GM12878 (cell line): Measurements from ENCODE around the gene BEST2. TPM values are rescaled to one million over a fixed set of nuclear protein-coding genes. Genes with fewer than 3 reads are reported as not detected.
A peak's percentile ranks its signal among the peaks of the same experiment; 100 is the strongest.

ENCODE experiments used
- ATAC-seq: fragments of 200-7000 bp; cut with Tn5 transposase; 3 replicates; pipeline ENCODE4 v1.9.1; 2020; ENCODE audit warnings: mild to moderate bottlenecking, moderate library complexity
- BruUV-seq: library from RNA; stranded (reverse); fragments of 400-500 nt; replicated peaks from 2 replicates; lab custom pipeline; 2021; lab: Mats Ljungman, UMichigan
- CTCF ChIA-PET: fragments of 300-600 bp; sonication (Branson Sonifier 250); formaldehyde crosslinking; extraction: SDS; loops from one replicate; lab custom pipeline; 2021; ENCODE audit warnings: inconsistent platforms; lab: Yijun Ruan, JAX
- POLR2A ChIA-PET: fragments of 350-600 bp; formaldehyde crosslinking; extraction: SDS; loops from one replicate; lab custom pipeline; 2021; ENCODE audit warnings: inconsistent platforms; lab: Charles Lee
- RAD21 ChIA-PET: fragments of 300-600 bp; sonication (Branson Sonifier 250); formaldehyde crosslinking; loops from one replicate; lab custom pipeline; 2023; ENCODE audit warnings: antibody characterized with exemption; ENCODE audit not compliant: unreplicated experiment; lab: Charles Lee
- SMC1A ChIA-PET: fragments of 300-600 bp; sonication (Branson Sonifier 250); formaldehyde crosslinking; loops from one replicate; lab custom pipeline; 2023; ENCODE audit not compliant: unreplicated experiment, uncharacterized antibody; lab: Charles Lee
- DNase-seq: peaks from one replicate; pipeline ENCODE4 v3.0.0-alpha.2; 2011; ENCODE audit warnings: low read depth, low spot score
- FAIRE-seq: peaks from 3 replicates; lab custom pipeline; 2011; peaks lifted over from hg19 to GRCh38; lab: Jason Lieb, UNC
- H2AFZ ChIP-seq: 2 replicates; pipeline ENCODE4 v1.6.0; 2011; ENCODE audit warnings: low read depth, low read length, control low read depth; ENCODE audit not compliant: control insufficient read depth
- H3K27ac ChIP-seq: 2 replicates; pipeline ENCODE4 v1.5.1; 2011; ENCODE audit warnings: control low read depth; ENCODE audit not compliant: control insufficient read depth, insufficient read depth
- H3K27me3 ChIP-seq, 2 experiments: replicated peaks in 1 of 2; 2 replicates each; pipeline versions ENCODE4 v1.6.0 to v1.6.1; 2011; ENCODE audit warnings: low read length in 1 of 2; ENCODE audit not compliant: control insufficient read depth in 2 of 2, insufficient read depth in 2 of 2
- H3K36me3 ChIP-seq, 2 experiments: 2 replicates each; pipeline ENCODE4 v1.5.1; 2011; ENCODE audit warnings: low read length in 1 of 2; ENCODE audit not compliant: control insufficient read depth in 2 of 2, insufficient read depth in 2 of 2
- H3K4me1 ChIP-seq: 2 replicates; pipeline ENCODE4 v1.6.1; 2011; ENCODE audit warnings: mild to moderate bottlenecking, low read length, moderate library complexity, mixed read lengths; ENCODE audit not compliant: control insufficient read depth, insufficient read depth
- H3K4me2 ChIP-seq: 2 replicates; pipeline ENCODE4 v1.6.0; 2011; ENCODE audit warnings: control low read depth; ENCODE audit not compliant: control insufficient read depth, insufficient read depth
- H3K4me3 ChIP-seq: fragments of 200-600 bp; sonication (generic); 2 replicates; pipeline ENCODE4 v1.5.1; 2016
- H3K79me2 ChIP-seq: 2 replicates; pipeline ENCODE4 v1.6.0; 2011; ENCODE audit warnings: low read length; ENCODE audit not compliant: control insufficient read depth, insufficient read depth
- H3K9ac ChIP-seq: 2 replicates; pipeline ENCODE4 v1.8.0; 2011; ENCODE audit warnings: low read length, control low read depth, mixed read lengths; ENCODE audit not compliant: control insufficient read depth, insufficient read depth
- H3K9me3 ChIP-seq: replicated peaks from 3 replicates; pipeline ENCODE4 v1.5.1; 2011; ENCODE audit warnings: mild to moderate bottlenecking, low read length; ENCODE audit not compliant: control insufficient read depth, insufficient read depth
- H4K20me1 ChIP-seq: 2 replicates; pipeline ENCODE4 v1.6.0; 2011; ENCODE audit not compliant: control insufficient read depth, insufficient read depth
- CHD1 ChIP-seq: IDR thresholded peaks from 2 replicates; pipeline ENCODE4 v1.6.1; 2012; ENCODE audit warnings: low read depth, low read length, improper control_type of control experiment
- CHD2 ChIP-seq: IDR thresholded peaks from 2 replicates; pipeline ENCODE4 v1.6.1; 2011; ENCODE audit warnings: low read depth, low read length, improper control_type of control experiment, borderline replicate concordance
- JUND ChIP-seq: IDR thresholded peaks from 2 replicates; pipeline ENCODE4 v1.6.1; 2012; ENCODE audit warnings: low read depth, mild to moderate bottlenecking, low read length, improper control_type of control experiment, moderate library complexity
- NR2C2 ChIP-seq: IDR thresholded peaks from 2 replicates; pipeline ENCODE4 v1.6.1; 2011; ENCODE audit warnings: borderline replicate concordance, low read depth; ENCODE audit not compliant: control insufficient read depth, insufficient read length
- POLR2A ChIP-seq: IDR thresholded peaks from 2 replicates; pipeline ENCODE4 v1.6.1; 2011; ENCODE audit warnings: low read depth, mild to moderate bottlenecking, low read length
- POLR2AphosphoS5 ChIP-seq: IDR thresholded peaks from 2 replicates; pipeline ENCODE4 v1.6.1; 2011; ENCODE audit warnings: mild to moderate bottlenecking, low read length, inconsistent platforms
- RAD21 ChIP-seq: IDR thresholded peaks from 2 replicates; pipeline ENCODE4 v1.6.1; 2011; ENCODE audit warnings: mild to moderate bottlenecking, low read depth, low read length, moderate library complexity; ENCODE audit not compliant: insufficient read depth
- RCOR1 ChIP-seq: conservative IDR thresholded peaks from 2 replicates; pipeline ENCODE4 v1.6.1; 2012; ENCODE audit warnings: low read depth, low read length, improper control_type of control experiment
- SIN3A ChIP-seq: IDR thresholded peaks from 2 replicates; pipeline ENCODE4 v1.6.1; 2012; ENCODE audit warnings: low read depth, low read length, improper control_type of control experiment
- SMARCA5 ChIP-seq: fragments of 450-650 bp; IDR thresholded peaks from 2 replicates; pipeline ENCODE4 v1.6.1; 2017; ENCODE audit warnings: mild to moderate bottlenecking
- TAF1 ChIP-seq: IDR thresholded peaks from 2 replicates; pipeline ENCODE4 v1.6.1; 2011; ENCODE audit warnings: mild to moderate bottlenecking, low read depth, low read length, borderline replicate concordance
- WGBS: methylation state at CpG from one replicate; pipeline ENCODE4 v1.1.6; 2016; ENCODE audit warnings: low lambda C conversion rate; ENCODE audit not compliant: insufficient replicate concordance, insufficient coverage; ENCODE audit errors: missing lambda C conversion rate; 5-methylcytosine and 5-hydroxymethylcytosine counted together
- in situ Hi-C: fragments of 300-500 bp; cut with MboI; formaldehyde crosslinking; loops from 9 replicates; pipeline ENCODE4 v1.14.3; 2018; ENCODE audit warnings: mixed read lengths
- intact Hi-C: fragments of 100-400 bp; cut with micrococcal nuclease; formaldehyde crosslinking; loops from one replicate; pipeline ENCODE4 v1.14.2; 2022; ENCODE audit not compliant: unreplicated experiment
- polyA plus RNA-seq, 11 experiments: library from polyadenylated mRNA; depleted of rRNA in 4 of 11; unstranded in 6 of 11; stranded (reverse) in 5 of 11; fragments of >200 nt; fragmentation: Nextera tagmentation in 4 of 11; fragmentation: Illumina TruSeq in 1 of 11; extraction: Ambion mirVana in 4 of 11; extraction: Trizol in 1 of 11; gene quantifications; 1 replicate in 1 of 11; 2 replicates in 10 of 11; pipeline versions ENCODE4 v1.2.1 to v1.2.3, GENCODE V29; 2011 to 2016; ENCODE audit warnings: inconsistent platforms in 2 of 11, missing spikeins in 2 of 11, low read depth in 1 of 11
- total RNA-seq, 4 experiments: library from RNA; depleted of rRNA in 3 of 4; stranded (reverse); fragments of >200 nt in 3 of 4; fragmentation: Illumina TruSeq in 1 of 4; extraction: Trizol in 1 of 4; gene quantifications; 2 replicates each; pipeline versions ENCODE4 v1.2.1 to v1.2.3, GENCODE V29; 2013 to 2021
- TF ChIP-seq, protein P1 (sequence below): fragments of 450-650 bp; IDR thresholded peaks from 2 replicates; pipeline ENCODE4 v1.6.1; 2016; ENCODE audit warnings: mild to moderate bottlenecking
- TF ChIP-seq, protein P2 (sequence below): IDR thresholded peaks from 2 replicates; pipeline ENCODE4 v1.6.1; 2012; ENCODE audit warnings: low read depth, low read length, improper control_type of control experiment
- TF ChIP-seq, protein P3 (sequence below): fragments of 450-650 bp; IDR thresholded peaks from 2 replicates; pipeline ENCODE4 v1.6.1; 2017; ENCODE audit warnings: mild to moderate bottlenecking, moderate library complexity

The BEST2 gene
- total and polyA plus RNA-seq, 10 of the 15 experiments (the other 5 are each of a cell fraction or from before 2014, with no cell fraction given), result not detected

DNA sequence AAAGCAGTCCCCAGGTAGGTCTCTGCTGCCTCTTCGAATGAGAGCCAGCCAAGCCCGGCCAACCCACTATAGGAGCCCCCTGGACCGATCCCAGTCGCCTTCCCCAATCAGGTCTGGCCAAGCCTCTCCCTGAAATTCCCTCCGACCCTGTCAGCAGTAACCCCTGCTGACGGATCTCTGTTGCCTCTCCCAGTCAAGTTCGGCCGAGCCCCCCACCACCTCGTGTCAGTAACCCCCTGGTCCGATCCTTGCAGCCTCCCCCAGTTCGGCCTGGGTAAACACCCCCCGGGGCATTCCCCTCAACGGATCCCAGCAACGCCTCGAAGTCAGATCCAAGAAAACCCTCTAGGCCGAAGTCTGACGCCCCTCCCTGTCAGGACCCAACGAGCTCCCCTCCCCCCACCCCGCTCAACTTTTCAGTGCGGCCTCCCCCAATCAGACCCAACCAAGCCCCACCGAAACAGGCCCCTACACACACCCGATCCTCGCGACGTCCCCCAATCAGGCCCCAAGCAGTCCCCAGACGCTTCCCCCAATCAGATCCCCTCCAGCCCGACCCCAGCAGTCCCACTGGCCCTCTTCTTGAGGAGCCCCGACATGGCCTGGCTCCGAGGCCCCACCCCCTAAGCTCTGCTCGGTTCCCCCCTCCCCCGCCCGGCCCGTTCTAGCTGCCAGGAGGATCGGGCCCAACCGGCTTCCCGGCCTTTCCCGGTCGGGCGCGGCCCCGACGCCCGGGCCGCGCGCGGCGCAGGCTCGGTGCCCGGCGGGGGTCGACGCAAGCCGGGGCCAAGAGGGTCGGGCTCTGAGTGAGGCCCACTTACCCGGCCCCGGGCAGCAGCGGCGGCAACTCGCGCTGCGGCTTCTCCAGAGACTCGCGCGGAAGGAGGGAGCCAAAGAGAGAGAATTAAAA is 29.7 kb upstream of the BEST2 start:
- FAIRE-seq, result no peak
- in situ Hi-C loops, result no loop called here
- BruUV-seq, result no TSS peak

More for the DNA sequence above, 29.7 kb upstream of the BEST2 start:
- Histone ChIP-seq H3K79me2 (peaks cover 52% of the 10 kb centered on the region), H3K27me3 (no peaks in the 10 kb centered on the region), H3K4me2 (peak overlapping the region; percentile 56), H3K9me3 (no peaks in the 10 kb centered on the region), H3K4me3 (peak overlapping the region; percentile 98), H3K4me1 (peaks cover 8% of the 10 kb centered on the region; the same call in 1 of the 2 replicates), H3K27ac (peak overlapping the region; percentile 81), H3K9ac (peak overlapping the region; percentile 81), H3K36me3 (peaks cover 8 to 9% of the 10 kb centered on the region in 2 experiments), H4K20me1 (no peaks in the 10 kb centered on the region; the same call in 1 of the 2 replicates), H2AFZ (peak overlapping the region; percentile 55)
- ChIA-PET SMC1A (interaction anchor here (0.6 to 5.1 kb wide), 6 partner anchors 11 to 43 kb away, joined by 3 to 28 read pairs (median 4); partner anchors contain the start of genes GET3 and TRIR), CTCF (interaction anchor here (0.6 to 5.4 kb wide), 13 partner anchors 11 to 1759 kb away, joined by 3 to 30 read pairs (median 3); partner anchors contain the start of genes GET3 and TRIR), POLR2A (interaction anchor here (0.5 to 6.8 kb wide), 8 partner anchors 12 to 235 kb away, joined by 3 to 58 read pairs (median 4); partner anchors contain the start of genes FBXW9, GET3 and TRIR), RAD21 (interaction anchor here (0.5 to 3.3 kb wide), 4 partner anchors 12 to 40 kb away, joined by 3 to 31 read pairs (median 4); partner anchors contain the start of genes DHPS and TRIR)
- ATAC-seq (peak; percentile 72), DNase-seq (no peak)
- TF ChIP-seq TAF1 (peak; percentile 35; the same call in 1 of the 2 replicates), SIN3A (0 out of 2 replicates have a peak, but pooled peaks have one; percentile 18), RAD21 (no peak), CHD1 (no peak), RCOR1 (no peak), SMARCA5 (0 out of 2 replicates have a peak, but pooled peaks have one; percentile 28), NR2C2 (no peak), POLR2A (peak; percentile 55; the same call in 1 of the 2 replicates), POLR2AphosphoS5 (peak; percentile 32; the same call in 1 of the 2 replicates), JUND (no peak), CHD2 (peak; percentile 55; the same call in 1 of the 2 replicates)
- TF ChIP-seq, protein P1, sequence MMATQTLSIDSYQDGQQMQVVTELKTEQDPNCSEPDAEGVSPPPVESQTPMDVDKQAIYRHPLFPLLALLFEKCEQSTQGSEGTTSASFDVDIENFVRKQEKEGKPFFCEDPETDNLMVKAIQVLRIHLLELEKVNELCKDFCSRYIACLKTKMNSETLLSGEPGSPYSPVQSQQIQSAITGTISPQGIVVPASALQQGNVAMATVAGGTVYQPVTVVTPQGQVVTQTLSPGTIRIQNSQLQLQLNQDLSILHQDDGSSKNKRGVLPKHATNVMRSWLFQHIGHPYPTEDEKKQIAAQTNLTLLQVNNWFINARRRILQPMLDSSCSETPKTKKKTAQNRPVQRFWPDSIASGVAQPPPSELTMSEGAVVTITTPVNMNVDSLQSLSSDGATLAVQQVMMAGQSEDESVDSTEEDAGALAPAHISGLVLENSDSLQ, result peak; percentile 11; the same call in 1 of the 2 replicates
- TF ChIP-seq, protein P2, sequence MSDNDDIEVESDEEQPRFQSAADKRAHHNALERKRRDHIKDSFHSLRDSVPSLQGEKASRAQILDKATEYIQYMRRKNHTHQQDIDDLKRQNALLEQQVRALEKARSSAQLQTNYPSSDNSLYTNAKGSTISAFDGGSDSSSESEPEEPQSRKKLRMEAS, result no peak
- TF ChIP-seq, protein P3, sequence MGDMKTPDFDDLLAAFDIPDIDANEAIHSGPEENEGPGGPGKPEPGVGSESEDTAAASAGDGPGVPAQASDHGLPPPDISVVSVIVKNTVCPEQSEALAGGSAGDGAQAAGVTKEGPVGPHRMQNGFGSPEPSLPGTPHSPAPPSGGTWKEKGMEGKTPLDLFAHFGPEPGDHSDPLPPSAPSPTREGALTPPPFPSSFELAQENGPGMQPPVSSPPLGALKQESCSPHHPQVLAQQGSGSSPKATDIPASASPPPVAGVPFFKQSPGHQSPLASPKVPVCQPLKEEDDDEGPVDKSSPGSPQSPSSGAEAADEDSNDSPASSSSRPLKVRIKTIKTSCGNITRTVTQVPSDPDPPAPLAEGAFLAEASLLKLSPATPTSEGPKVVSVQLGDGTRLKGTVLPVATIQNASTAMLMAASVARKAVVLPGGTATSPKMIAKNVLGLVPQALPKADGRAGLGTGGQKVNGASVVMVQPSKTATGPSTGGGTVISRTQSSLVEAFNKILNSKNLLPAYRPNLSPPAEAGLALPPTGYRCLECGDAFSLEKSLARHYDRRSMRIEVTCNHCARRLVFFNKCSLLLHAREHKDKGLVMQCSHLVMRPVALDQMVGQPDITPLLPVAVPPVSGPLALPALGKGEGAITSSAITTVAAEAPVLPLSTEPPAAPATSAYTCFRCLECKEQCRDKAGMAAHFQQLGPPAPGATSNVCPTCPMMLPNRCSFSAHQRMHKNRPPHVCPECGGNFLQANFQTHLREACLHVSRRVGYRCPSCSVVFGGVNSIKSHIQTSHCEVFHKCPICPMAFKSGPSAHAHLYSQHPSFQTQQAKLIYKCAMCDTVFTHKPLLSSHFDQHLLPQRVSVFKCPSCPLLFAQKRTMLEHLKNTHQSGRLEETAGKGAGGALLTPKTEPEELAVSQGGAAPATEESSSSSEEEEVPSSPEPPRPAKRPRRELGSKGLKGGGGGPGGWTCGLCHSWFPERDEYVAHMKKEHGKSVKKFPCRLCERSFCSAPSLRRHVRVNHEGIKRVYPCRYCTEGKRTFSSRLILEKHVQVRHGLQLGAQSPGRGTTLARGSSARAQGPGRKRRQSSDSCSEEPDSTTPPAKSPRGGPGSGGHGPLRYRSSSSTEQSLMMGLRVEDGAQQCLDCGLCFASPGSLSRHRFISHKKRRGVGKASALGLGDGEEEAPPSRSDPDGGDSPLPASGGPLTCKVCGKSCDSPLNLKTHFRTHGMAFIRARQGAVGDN, result 0 out of 2 replicates have a peak, but pooled peaks have one; percentile 2
- intact Hi-C loops, result no loop called here
- WGBS, result under 1% methylated on average over 47 of the region's 65 CpGs
